HG03280 (cell line): ENCODE data around the gene MTERF2.

Experiments
- ATAC-seq: cut with Tn5 transposase; IDR thresholded peaks from one replicate; pipeline ENCODE4 v1.9.1; 2021; ENCODE audit warnings: mild to moderate bottlenecking, moderate library complexity; ENCODE audit not compliant: unreplicated experiment

MTERF2 gene

DNA sequence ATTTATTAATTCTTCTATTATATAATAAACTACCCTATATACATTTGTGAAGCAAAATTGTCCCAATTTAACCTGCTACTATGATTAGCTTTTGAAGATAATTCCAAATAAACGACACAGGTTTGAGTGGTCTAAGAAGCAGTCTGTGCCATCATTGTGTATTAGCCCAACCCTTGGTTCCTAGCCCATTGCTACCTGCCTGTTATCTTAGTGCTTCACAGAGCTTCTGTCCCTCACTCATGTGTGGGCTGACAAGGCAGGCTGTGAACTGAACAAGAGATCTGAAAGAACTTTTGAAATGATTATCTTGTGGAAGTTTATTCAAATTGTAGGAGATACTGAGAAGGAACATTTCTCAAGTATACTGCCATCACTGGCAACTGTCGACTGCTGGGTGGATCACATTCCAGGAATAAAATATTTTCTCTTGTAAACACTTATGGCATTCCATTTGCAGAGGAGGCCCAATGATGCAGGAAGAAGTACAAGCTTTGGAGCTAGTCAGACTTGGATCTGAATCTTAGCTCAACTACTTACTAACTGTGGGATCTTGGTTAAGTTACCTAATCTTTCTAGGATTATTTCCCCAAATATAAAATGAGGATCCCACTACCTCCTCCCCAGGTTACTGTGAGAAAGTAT is 7.8 kb upstream of the MTERF2 start:
- no peak for ATAC-seq

DNA sequence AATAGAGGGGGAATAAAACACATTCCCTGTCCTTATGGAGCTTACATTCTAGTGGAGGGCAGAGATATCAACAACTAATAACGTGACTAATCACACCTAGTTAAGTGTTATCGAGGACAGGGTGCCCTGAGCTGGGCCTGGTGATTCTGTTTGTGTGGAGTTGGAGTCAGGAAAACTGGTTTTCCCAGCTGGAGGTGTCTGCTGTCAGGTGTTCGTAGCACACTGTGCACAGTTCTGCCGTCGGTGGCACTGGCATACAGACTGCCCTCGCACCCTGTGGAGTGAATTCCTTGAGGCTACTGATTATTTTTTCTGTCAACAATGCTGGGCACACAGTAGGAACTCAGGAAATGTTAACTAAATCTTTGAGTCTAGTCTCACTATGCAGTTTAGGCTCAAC is 900 bp upstream of the MTERF2 start:
- ATAC-seq: no peak

DNA sequence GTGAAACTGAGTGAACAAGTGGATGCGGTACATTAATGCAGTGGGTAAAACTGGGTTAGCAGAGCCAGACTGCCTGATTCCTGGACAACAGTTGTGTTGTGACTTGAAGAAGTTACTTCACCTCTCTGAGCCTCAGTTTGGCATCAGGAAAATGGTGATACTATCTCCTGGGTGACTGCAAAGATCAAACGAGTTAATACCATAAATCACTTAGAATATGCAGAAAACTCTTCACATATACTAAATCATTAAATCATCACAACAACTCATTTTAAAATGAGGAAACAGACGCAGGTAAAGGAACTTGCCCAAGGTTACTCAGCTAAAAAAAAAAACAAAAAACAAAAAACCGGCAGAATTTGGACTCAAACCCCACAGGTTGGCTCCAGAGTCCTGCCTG is 811 bp downstream of the MTERF2 start:
- no peak for ATAC-seq

- ATAC-seq: no peak
Measured at GRCh38 chr12:106985479-106985878, 1.5 kb downstream of the MTERF2 start.

- ATAC-seq: no peak
Measured at GRCh38 chr12:106984588-106985137, 2.3 kb downstream of the MTERF2 start.

DNA sequence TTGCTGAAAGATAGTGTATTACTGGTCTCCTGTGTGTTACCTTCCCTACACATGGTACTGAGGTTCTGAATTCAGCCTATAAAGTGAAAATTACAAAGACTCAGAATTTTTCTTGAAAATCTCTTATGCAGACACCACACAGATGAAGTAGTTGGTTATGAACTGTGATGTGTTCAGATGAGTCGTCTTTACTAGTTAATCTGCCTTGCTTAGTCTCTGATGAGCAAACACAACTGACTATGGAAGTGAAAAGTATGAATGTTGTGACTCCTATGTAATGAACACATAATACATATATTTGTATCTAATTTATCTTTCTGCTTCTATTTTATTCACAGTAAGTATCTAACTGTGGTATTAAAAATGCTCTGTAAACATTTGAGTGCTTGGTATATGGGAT is 4.7 kb downstream of the MTERF2 start:
- no peak for ATAC-seq

DNA sequence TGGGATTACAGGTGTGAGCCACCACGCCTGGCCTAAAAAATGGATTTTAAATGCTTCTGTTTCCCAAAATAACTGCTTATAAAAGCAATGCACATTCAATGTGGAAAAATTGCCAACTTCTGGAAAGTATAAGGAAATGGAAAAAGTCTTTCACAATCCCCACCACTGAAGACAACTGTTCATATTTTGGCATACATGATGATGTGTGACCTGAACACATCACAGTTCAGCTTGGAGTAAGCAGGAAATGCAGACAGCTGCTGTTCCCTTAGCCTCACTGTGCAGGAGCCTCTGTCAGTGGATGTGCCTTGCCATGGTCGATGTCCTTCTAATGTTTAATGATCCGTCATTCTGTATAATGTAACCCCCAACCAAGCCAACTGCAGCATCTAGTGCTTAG is 5.2 kb downstream of the MTERF2 start:
- ATAC-seq: no peak

- no peak for ATAC-seq
Measured at GRCh38 chr12:106980944-106981343, 6.0 kb downstream of the MTERF2 start.

- ATAC-seq: no peak
Measured at GRCh38 chr12:106978035-106978800, 8.7 kb downstream of the MTERF2 start.

DNA sequence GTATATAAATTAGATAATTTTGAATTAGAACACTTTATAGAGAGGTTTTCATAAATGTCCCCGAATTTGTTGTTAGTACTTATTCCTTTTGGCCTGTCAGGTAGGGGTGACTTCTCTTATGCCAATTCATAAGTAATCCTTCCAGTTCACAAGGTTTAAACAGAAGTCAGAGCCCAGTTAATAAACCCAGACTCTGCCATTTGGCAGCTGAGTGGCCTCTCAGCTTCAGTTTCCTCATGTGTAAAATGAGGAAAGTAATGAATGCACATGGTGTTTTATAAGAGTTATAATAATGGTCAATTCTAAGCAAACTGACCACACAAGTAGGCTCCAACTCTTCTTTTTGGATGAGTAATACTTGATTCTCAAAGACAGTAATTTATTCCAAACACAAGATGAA is 10.3 kb downstream of the MTERF2 start:
- no peak for ATAC-seq

DNA sequence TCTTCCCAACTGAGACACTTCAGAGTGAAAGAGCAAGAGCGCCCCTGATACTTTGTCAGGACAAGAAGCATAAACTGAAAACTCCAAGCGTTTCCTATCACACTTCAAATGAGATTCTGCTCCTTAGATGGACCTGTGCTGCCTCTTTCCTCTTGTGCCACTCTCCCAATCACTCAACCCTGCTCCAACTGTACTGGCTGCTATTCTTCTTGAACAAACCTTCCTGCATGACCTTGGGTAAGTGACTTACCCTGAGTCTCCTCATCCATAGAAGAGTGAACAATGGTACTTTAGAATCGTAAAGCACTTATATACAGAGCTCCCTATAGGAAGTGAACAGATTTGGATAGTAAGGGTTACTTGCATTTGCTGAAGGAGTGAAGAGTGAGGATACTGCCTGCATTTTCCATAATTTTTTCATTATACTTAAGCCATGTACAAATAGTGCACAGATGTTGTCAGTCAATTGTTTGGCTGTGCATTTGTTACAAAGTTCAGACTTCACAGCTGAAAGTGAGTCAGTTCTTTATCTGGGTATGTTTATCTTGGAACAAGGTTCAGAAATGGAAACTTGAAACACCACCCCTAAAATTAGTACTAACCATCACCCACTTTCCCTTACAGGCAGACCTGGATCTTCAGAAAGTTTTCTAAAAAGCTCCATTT is 10.8 kb downstream of the MTERF2 start:
- ATAC-seq: no peak

- no peak for ATAC-seq
Measured at GRCh38 chr12:106975098-106975497, 11.8 kb downstream of the MTERF2 start.

GRCh38 chr12:106974511-106974910 is 12.4 kb downstream of the MTERF2 start:
- ATAC-seq: no peak

DNA sequence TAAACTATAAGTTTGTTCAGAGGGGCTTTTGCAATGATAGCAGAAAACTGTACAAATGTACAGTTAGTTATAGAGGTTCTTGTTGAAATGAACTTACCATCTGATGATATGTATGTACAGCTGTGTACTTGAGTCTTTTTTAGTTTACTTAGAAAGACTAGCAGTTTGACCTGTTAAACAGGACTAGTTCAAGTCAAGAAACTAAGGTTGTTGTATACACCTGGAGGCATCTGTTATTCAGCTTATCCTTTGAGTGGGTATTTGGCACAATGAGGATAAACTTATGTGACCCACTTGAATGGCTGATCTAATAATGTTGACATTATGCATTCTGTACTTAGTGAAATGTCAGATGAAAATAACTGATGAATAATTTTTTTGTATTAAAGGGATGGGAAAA is 13.4 kb downstream of the MTERF2 start:
- ATAC-seq: no peak

DNA sequence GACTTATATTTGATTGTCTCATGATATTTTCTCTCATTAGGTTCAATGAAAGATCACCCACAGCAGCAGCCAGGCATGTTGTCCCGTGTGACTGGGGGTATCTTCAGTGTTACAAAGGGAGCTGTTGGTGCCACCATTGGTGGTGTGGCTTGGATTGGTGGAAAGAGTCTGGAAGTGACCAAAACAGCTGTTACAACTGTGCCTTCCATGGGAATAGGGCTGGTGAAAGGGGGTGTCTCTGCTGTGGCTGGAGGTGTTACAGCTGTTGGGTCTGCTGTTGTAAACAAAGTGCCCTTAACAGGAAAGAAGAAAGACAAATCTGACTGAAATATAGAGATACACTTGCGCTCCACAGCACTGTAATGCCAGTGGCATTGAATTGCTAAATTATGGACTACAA is 15.9 kb downstream of the MTERF2 start:
- no peak for ATAC-seq

DNA sequence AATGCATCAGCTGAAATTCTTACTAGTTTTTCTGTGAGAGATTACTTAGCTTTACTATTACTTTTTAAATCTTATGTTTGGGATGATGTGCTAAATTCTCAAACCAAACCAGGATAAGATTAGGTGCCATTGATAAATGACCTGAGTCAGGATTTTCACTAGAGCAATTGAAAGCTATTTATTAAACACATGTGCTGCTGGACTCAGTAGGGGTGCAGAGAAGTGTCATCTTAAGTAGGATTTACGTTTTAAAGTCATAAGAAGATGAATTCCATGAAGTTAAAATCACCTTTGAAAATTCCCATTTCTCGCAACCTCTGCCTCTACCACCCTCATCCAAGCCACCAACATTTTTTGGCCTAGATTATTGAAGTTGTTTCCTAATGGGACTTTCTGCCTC is 22.4 kb downstream of the MTERF2 start:
- no peak for ATAC-seq

GRCh38 chr12:106962286-106962685 is 24.7 kb downstream of the MTERF2 start:
- ATAC-seq: no peak

- ATAC-seq: no peak
Measured at GRCh38 chr12:106960443-106960842, 26.5 kb downstream of the MTERF2 start.

DNA sequence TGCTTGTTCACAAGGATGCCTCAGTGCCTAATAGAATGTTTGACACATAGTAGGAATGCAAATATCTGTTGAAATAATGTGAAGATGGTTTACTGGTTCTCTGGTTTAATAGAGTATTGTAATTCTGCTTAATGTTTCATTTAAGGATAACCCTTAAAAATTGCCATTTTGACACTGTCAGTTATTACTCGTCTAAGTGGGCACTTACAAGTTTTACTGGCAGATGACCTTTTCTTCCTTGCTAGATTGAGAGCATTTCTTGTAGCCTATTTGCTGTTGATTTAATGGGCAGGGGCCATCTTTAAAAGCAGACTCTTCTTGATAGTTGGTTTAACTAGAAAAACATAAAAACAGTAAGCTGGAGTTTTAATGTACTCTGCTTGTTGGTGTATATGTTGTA is 29.4 kb downstream of the MTERF2 start:
- no peak for ATAC-seq

GRCh38 chr12:106956048-106956578 is 30.8 kb downstream of the MTERF2 start:
- peak; percentile 30 for ATAC-seq

- peak; percentile 81 for ATAC-seq
Measured at GRCh38 chr12:106955377-106956047, 31.4 kb downstream of the MTERF2 start, which contains the start of gene TMEM263. Gene TMEM263 (plus strand): TSS chr12:106955907. CDS start chr12:106967117, 11,210 bp downstream.
